Lung microvascular endothelial cell (primary cell): ENCODE data around the gene ZBED4. TPM values are rescaled to one million over a fixed set of nuclear protein-coding genes. Genes with fewer than 3 reads are reported as not detected.
A peak's percentile ranks its signal among the peaks of the same experiment; 100 is the strongest.
"Not testable (repeated sequence)": the region's sequence is repeated elsewhere in the genome, so short reads cannot be mapped to it uniquely, and the experiment has no call there.

Experiments used
- DNase-seq, 2 donors: peaks; one replicate each; pipeline versions ENCODE4 v3.0.0 to v3.0.0-alpha.2; 2010; ENCODE audit warnings: low read depth in 2 of 2
- total RNA-seq: library from RNA; depleted of rRNA; stranded (reverse); fragments of >200 nt; gene quantifications from 2 replicates; pipeline ENCODE4 v1.2.1, GENCODE V29; 2014

Gene ZBED4
- total RNA-seq, 1 donor from 2014 or later = 13.5 TPM

DNA sequence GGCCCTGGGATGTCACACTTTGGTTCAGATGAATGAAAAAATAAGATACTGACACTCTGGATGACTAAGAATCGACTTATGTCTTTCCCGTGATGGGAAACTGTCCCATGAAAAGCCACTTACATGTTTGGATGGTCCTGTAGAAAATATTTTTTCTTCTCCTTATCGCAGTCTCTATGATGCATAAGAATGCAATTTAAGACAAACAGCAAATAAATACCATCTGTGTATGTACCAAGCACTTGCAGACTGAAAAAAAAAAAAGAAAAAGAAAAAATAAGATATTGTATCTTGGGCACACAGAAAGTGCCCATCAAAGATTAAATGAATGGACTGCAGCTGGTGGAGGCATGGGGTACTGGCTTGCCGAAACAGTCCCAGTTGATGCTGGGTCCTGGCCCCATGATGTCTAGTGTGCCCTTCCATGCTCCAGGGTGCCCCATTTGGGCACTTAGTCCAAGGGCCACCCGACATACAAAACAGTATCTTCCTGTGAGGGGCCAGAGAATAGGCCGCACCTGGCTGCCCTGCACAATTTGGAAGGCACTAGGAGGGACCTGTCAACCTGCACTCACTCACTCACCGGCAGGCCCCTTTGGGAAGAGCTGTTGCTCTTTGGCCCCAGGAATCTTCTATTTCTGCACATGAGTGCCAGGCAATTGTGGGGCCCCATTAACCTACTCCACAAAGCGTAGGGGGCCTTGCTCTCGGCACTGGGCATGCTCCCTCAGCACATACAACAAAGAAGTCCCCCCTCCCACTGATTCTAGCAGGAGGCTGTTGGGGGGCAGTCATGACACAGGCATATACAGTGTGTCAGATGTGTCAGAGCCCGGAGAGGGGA is 2.5 kb upstream of the ZBED4 start:
- DNase-seq = no peak

DNA sequence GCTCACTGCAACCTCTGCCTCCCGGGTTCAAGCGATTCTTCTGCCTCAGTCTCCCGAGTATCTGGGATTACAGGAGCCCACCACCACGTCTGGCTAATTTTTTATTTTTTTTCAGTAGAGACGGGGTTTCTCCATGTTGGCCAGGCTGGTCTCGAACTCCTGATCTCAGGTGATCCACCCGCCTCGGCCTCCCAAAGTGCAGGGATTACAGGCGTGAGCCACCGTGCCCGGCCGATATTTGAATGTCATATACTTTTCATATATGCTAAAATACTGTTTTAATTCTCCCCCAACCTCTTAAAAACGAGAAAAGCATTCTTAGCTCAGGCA is 1.1 kb upstream of the ZBED4 start:
- not testable (repeated sequence) for DNase-seq

DNA sequence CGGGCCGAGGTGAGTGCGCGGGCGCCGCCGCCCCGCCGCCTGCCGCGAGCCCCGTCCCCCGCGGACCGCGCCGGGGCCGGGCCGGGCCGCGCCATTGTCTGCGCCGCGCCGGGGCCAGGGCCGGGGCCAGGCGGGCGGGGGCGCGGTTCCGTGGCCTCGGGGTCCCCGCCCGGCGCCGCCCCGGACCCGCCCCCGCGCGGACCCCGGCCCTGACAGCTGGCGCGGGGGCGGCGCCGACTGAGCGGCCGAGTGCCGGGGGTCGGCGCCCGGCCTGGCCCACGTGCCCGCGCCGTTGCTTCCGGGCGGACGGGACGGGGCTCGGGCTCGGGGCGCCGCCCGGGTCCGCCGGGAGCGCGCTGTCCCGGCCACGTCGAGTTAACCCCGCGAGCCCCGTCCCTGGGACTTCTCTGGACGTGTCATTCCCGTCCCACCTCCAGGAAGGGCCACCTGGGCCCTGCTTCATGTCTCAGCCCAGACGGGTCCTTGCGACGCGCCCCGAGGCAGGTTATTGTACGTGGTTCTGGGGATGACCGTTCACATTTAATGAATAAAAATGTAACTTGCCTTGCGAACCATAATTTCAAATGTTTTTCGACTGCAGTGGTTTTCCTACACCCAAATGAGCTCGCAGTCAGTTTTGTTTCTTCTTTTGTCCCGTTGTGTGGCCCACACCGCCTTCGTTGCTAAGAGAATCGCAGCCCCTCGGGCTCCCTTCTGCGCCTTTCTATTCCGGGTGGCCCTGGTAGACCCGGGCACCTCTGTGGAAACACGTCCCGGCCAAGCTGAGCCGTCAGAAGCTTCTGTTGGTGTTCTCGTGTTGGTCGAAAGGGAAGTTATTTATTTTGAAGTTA is 562 bp downstream of the ZBED4 start:
- peak; percentile 43 to 44 for DNase-seq

DNA sequence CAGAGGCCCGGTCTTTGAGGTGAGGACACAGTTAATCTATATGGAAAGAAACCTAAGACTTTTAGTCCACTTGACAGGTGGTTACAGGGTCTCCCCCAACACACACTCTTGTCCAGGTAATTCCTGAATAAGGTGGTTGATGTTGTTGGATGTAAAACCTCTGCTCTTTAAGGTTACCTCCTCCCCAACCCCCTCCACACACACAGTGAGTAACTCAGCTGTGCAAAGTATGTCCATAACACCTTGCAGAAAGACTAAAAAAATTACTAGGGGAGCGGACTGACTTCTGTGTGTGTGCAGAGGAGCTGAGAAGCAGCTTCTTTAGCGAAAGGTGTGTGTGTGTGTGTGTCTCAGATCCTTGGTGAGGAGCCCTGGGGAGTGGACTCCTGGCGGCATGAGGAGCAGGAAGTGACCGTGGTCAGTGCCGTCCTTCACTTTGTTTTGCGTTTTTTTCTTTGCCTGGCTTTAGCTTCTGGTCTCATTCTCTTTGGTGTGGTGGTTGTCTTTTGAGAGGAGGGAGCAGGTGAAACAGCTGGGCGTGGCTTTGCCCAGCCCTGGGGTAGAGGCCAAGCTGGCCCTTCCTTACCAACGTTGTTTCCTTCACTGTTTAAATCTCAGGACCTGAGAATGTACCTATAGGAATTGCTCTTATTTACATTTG is 1.7 kb downstream of the ZBED4 start:
- DNase-seq = peak; percentile 17 to 48

DNA sequence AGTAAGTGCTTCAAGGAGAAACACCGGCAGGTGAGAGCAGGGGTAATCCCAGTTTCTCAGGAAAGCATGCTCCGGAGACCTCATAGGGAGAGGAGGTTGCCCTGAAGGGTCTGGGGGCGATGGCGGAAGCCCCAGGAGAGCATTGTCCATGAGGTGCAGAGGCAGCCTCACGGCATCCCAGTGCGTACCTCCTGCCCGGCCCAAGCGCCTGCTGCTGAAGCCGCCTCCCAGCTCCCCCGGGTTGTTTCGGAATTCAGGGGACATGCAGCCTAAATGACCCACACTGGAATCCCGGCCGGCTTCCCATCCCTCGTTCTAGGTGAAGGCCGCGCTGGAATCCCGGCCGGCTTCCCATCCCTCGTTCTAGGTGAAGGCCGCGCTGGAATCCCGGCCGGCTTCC is 2.7 kb downstream of the ZBED4 start:
- no peak for DNase-seq

DNA sequence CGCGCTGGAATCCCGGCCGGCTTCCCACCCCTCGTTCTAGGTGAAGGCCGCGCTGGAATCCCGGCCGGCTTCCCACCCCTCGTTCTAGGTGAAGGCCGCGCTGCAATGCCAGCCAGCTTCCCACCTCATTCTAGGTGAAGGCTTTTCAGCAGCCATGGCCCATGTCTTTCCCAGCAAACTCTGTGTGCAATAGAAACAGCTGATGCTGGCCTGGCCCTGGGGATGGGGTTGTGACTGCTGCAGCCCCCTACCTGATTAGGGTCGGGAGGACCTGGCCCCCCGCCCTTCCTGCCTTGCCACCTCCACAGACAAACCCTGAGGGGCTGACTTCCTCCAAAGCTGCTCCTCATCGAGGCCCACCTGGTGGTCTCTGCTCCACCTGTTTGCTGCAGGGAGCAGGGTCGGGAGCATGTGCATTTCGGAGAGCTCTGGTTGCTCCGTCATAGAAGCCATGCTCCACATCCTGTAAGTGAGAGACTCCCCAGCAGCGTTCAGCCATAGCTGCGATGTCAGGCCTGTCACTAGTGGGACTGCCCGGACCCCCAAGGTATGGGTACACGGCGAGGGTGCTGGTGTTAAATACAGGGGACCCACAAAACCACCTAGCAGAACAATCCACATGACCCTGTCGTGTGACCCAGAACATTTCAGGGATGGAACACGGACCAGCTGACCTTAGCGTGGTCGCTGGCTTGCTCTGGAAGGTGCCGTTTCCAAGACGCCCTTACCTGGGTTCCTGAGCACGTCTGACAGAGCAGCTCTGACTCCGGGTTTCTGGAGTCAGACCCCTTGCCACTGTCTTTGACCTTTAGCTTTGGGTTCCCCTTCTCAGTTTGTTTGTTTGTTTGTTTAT is 3.3 kb downstream of the ZBED4 start:
- no peak for DNase-seq

DNA sequence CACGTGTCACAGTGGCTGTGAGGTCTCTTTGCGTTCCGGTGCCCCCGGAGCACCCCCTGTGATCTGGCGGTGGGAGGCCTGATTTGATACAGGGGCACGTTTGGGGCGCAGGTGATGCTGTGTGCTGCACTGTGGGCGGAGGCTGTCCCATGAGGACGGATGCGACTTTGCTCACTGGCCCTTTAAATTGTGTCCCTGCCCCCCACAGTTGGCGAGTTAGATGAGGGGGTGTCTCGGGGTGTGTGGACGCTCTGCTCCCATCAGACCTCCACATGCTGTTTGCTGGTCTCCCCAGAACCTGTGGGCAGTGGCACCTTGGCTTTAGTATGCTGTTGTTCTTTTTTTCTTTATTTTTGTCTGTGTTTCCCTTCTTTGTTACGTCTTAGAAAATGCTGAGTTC is 5.2 kb downstream of the ZBED4 start:
- DNase-seq = no peak

DNA sequence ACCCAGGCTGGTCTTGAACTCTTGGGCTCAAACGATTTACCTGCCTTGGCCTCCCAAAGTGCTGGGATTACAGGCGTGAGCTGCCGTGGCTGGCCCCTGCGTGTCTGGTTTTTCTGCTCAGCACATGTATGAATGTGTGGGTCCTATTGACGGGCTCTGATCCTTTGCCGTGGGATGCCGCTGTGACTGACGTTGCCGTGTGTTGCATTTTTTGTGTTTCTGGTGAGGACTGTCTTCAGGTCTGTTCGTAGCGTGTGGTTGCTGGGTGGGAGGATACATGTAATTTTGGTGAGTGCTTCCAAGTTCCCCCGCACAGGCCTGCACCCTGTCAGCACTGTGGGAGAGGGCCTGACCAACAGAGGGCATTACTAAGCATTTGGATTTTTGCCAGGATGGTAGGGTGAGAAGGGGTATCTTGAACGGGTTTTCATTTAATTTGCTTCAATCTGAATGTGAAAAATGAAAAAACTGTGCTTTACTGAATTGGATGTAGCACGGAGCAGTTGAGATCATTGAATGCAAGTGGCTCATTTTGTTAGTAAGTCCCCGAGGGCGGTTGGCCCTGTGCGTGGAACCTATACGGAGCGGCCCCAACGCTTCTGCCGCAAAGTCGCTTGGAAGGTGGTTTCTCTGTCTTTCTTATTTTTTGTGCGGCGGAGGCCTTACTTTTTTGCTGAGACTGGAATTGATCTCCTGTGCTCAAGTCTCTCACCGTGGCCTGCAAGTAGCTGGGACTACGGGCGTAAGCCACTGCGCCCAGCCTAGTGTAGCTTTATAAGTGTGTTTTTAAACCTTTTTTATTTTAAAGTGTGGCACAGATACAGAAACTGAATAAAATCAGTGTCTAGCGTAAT is 8.2 kb downstream of the ZBED4 start:
- no peak for DNase-seq

DNA sequence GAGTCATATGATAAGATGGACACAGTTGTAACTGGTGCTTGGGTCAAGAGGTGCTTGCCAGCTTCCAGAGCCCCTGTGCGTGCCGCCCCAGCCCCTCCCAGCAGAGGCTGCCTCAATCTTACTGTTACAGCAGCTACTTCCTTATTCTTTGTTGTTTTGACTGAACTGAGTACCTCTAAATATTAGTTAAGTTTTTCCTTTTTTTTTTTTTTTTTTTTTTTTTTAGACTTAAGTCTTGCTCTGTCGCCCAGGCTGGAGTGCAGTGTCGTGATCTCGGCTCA is 8.8 kb downstream of the ZBED4 start:
- no peak for DNase-seq

DNA sequence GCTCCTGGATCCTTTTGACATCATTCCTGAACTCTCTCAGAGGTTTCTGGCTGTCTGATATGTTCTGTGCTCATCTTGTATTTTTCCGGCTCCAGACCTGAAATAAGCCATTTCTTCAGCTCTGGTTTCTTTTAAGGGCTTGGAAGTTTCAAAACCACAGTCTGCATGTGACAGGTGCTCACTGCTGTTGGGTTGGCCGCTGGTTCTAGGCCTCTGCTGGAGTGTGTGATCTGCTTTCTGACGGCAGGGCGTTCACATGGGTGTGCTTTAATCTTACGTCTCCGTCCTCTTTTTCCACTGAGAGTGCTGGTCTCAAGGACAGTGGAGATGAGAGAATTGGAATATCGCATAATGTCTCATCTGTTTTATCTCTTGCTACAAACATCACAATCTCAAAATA is 10.3 kb downstream of the ZBED4 start:
- DNase-seq = no peak

DNA sequence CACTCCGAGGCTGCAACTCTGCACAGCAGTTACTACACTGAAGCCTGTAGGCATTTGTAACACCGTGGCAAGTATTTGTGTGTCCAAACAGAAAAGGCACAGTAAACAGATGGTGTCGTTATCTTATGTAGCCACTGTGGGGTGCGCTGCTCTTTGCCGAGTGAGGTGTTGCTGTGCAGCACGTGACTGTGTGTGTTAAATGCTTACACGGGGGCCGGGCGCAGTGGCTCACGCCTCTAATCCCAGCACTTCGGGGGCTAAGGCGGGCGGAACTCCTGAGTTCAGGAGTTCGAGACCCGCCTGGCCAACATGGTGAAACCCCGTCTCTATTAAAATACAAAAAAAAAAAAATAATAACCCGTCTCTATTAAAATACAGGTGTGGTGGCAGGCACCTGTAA is 11.5 kb downstream of the ZBED4 start:
- DNase-seq = no peak

DNA sequence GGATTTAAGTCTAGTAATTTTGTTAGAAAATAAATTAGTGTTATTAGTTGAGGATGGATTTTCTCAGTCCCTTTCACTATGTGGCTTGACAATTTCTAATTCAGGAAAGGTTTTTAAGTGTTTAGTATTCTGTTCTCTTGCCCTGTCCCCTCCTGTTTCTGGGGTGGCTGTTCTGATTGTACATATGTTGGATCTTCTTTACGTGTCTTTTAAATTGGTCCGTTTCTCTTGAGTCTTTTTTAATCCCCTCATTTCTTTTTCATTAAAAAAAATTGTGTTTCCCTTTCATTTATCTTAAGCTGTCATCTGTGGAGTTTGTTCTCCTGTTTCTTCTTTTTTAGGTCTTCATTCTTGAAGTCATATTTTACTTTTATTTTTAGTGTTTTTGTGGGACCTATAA is 12.5 kb downstream of the ZBED4 start:
- no peak for DNase-seq

DNA sequence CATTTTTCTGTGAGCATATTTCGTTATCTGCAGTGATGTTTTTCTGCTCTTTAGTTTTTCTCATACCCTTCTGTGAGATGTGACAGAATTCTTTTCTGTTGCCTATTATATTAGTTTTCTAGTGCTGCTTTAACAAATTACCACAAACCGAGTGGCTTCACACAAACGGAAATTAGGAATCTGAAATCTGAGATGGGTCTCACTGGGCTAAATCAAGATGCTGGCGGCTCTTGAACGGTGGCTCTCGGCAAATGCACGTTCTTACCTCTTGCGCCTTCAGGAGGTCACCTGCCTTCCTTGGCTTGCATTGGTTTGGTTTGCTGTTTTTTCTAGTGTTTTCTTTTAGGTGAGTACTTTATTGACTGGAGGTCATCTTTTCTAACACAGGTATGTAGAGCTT is 13.0 kb downstream of the ZBED4 start:
- no peak for DNase-seq

DNA sequence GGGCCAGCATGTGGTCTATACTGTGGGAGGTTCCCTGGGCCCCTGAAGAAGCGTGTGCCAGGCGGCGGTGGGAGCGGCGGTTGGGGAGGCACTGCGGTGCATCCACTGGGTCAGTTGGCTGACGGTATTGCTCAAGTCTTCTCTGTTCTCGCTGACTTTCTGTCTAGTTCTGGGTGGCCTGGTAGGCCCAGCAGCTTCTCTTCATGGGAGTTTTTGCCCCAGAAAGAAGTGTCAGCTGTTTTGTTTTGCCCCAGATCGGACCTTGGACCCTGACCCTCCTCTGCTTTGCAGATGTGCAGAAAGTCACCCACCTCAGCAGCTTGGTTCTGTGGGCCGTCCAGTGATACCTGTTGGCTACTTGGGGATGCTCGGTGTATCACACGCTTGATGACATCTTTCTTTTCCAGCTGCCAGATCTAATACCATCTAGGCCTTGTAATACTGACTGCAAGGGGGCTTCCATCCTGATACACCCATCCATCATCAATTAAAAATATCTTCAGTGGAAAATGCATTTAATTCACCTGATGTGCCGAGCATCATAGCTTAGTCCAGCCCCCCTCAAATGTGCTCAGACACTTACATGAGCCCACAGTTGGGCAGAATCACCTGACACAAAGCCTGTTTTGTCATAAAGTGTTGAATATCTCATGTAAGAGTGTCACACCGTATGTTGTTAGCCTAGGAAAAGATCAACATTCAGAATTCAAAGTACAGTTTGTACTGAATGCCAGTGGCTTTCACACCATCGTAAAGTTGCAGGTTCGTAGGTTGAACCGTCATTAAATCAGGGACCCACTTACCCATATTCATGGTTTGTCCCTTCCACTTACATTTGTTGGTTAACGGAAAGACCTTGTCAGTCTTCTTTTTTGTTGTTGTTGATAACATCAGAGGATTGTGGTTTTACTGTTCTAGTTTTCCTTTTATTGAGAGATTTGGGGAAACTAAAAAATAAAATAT is 13.9 kb downstream of the ZBED4 start:
- no peak for DNase-seq

DNA sequence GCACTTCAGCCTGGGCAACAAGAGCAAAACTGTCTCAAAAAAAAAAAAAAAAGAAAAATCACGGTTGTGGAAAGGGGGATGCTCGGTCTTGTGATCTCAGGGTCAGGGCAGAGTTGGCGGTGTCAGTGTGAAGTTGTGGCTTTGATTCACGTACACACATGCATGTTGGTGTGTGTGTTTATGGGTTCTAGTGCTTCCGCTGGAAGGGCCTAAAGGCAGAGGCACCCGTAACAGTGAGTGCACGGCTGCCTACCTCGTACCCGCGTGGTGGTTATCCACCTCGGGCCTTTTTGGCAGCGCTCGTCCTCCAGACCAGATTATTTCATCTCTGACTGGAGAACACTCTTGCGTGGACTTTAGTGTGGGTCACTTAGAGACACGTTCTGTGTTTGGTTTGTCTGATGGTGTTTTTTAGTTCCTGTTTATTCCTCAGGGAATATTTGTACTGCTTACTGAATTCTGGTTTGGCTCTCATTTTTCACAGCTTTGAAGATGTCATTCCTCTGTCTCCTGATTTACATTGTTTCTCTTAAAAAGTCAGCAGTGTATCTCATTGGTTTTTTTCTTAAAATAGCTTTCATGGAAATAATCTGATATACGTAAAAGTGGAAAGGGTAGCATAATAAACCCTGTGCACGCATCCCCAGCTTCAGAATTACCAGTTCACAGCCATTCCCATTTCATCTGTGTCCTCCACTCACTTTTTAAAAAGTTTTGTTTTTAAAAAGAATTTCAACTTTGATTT is 15.6 kb downstream of the ZBED4 start:
- DNase-seq = no peak

DNA sequence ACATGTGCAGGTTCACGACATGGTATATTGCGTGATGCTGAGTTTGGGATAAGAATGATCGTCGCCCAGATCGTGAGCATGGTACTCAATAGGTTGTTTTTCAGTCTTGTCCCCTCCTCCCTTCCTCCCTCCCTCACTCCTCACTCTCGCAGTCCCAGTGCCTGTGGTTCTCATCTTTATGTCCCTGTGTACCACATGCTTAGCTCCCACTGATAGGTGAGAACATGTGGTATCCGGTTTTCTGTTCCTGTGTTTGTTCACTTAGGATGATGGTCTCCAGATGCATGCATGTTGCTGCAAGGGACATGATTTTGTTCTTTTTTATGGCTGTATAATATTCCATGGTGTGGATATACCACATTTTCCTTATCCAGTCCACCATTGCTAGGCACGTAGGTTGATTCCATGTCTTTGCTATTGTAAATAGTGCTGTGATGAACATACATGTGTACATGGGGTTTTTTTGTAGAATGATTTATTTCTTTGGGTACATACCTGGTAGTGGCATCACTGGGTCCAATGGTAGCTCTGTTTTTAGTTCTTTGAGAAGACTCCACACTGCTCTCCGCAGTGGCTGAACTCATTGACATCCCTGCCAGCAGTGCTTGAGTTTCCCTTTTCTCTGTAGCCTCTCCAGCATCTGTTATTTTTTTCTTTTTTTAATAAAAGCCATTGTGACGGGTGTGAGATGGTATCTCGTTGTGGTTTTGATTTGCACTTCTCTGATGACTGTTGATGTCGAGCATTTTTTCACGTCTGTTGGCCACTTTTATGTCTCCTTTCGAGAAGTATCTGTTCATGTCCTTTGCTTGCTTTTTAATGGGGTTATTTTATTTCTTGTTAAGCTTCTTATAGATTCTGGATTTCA is 16.4 kb downstream of the ZBED4 start:
- no peak for DNase-seq

DNA sequence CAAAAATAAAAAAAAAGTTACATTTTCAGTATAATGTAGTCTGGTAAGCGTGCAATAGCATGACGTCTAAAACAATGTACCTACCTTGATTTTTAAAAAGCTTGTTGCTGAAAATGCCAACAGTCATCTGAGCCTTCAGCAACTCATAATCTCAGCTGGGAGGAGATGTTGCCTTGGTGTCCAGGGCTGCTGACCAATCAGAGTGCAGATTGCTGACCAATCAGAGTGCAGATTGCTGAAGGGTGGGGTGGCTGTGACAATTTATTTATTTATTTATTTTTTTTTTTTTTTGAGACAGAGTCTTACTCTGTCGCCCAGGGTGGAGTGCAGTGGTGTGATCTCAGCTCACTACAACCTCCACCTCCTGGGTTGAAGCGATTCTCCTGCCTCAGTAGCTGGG is 17.8 kb downstream of the ZBED4 start:
- DNase-seq = no peak

DNA sequence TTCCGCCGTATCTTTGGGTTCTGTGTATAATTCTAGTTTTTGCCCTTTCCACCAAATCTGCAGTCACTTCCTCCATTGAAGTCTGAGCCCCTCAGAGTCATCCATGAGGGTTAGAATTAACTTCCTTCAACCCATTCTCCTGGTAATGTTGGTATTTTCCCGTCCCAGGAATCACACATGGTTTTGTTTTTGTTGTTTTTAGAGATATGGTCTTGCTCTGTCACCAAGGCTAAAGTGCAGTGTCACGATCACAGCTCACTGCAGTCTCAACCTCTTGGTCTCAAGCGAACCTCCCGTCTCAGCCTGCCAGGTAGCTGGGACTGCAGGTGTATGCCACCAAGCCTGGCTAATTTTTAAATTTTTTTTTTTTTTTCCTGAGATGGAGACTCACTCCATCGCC is 18.7 kb downstream of the ZBED4 start:
- DNase-seq = no peak
